SK-N-SH treated with all-trans-retinoic acid at 6 μM for 48 hours (cell line): ENCODE data around the gene F3.

Source experiments
- ARNTL ChIP-seq: fragments of 450-650 bp; formaldehyde crosslinking; IDR thresholded peaks from 2 replicates; pipeline ENCODE4 v1.5.0; 2020; ENCODE audit warnings: low read depth, mild to moderate bottlenecking, moderate library complexity, borderline replicate concordance
- CSRNP3 ChIP-seq: fragments of 250-450 bp; sonication (Bioruptor Pico); IDR thresholded peaks from 2 replicates; pipeline ENCODE4 v1.5.1; 2021; ENCODE audit warnings: mild to moderate bottlenecking, moderate library complexity
- GLIS3 ChIP-seq: fragments of 250-450 bp; sonication (Bioruptor Pico); IDR thresholded peaks from 2 replicates; pipeline ENCODE4 v1.5.0; 2020; ENCODE audit warnings: mild to moderate bottlenecking, moderate library complexity
- PATZ1 ChIP-seq: fragments of 250-450 bp; sonication (Bioruptor Pico); IDR thresholded peaks from 2 replicates; pipeline ENCODE4 v1.8.0; 2020; ENCODE audit warnings: mild to moderate bottlenecking, moderate library complexity, borderline replicate concordance
- POU6F1 ChIP-seq: fragments of 250-450 bp; sonication (Bioruptor Pico); IDR thresholded peaks from 2 replicates; pipeline ENCODE4 v1.8.0; 2021; ENCODE audit warnings: low read depth, mild to moderate bottlenecking, moderate library complexity, borderline replicate concordance
- RARB ChIP-seq: fragments of 250-450 bp; sonication (Bioruptor Pico); IDR thresholded peaks from 2 replicates; pipeline ENCODE4 v1.8.0; 2021; ENCODE audit warnings: mild to moderate bottlenecking, moderate library complexity
- TCF4 ChIP-seq: fragments of 250-450 bp; sonication (Bioruptor Pico); IDR thresholded peaks from 2 replicates; pipeline ENCODE4 v1.8.0; 2021; ENCODE audit warnings: mild to moderate bottlenecking, moderate library complexity, borderline replicate concordance
- TOX ChIP-seq: fragments of 250-450 bp; sonication (Bioruptor Pico); IDR thresholded peaks from 2 replicates; pipeline ENCODE4 v1.8.0; 2021; ENCODE audit warnings: mild to moderate bottlenecking, moderate library complexity, borderline replicate concordance
- ZFP3 ChIP-seq: fragments of 250-450 bp; sonication (Bioruptor Pico); IDR thresholded peaks from 2 replicates; pipeline ENCODE4 v1.5.0; 2020; ENCODE audit warnings: mild to moderate bottlenecking, moderate library complexity
- ZFP30 ChIP-seq: fragments of 450-650 bp; formaldehyde crosslinking; IDR thresholded peaks from 2 replicates; pipeline ENCODE4 v1.5.0; 2022; ENCODE audit warnings: mild to moderate bottlenecking, moderate library complexity
- ZNF70 ChIP-seq: fragments of 450-650 bp; formaldehyde crosslinking; IDR thresholded peaks from 2 replicates; pipeline ENCODE4 v1.5.0; 2020; ENCODE audit warnings: mild to moderate bottlenecking, moderate library complexity

GRCh38 chr1:94512816-94513215 lies 28.7 kb downstream of the F3 start:
- TF ChIP-seq TOX (no peak), TCF4 (CRISPR knock-in tag) (no peak), POU6F1 (CRISPR knock-in tag) (no peak), PATZ1 (CRISPR knock-in tag) (no peak), RARB (no peak), ZFP3 (no peak), ZNF70 (CRISPR knock-in tag) (no peak), CSRNP3 (no peak), ZFP30 (CRISPR knock-in tag) (no peak), ARNTL (CRISPR knock-in tag) (no peak), GLIS3 (CRISPR knock-in tag) (no peak)
